GM12891 (cell line): ENCODE data around the gene SERF1A. TPM values are rescaled to one million over a fixed set of nuclear protein-coding genes. Genes with fewer than 3 reads are reported as not detected.
"Not testable (repeated sequence)": the region's sequence is repeated elsewhere in the genome, so short reads cannot be mapped to it uniquely, and the experiment has no call there.

Experiments
- DNase-seq: peaks from one replicate; pipeline ENCODE4 v3.0.0; 2011; ENCODE audit warnings: low spot score; ENCODE audit not compliant: insufficient read length
- FAIRE-seq: peaks from 2 replicates; lab custom pipeline; 2011; peaks lifted over from hg19 to GRCh38; lab: Jason Lieb, UNC
- polyA plus RNA-seq: library from polyadenylated mRNA; unstranded; fragments of >200 nt; gene quantifications from one replicate; pipeline ENCODE4 v1.2.1, GENCODE V29; 2012; ENCODE audit warnings: low read depth, missing spikeins, inconsistent platforms; ENCODE audit not compliant: missing spikeins

The SERF1A gene
- 4.3 TPM for polyA plus RNA-seq

DNA sequence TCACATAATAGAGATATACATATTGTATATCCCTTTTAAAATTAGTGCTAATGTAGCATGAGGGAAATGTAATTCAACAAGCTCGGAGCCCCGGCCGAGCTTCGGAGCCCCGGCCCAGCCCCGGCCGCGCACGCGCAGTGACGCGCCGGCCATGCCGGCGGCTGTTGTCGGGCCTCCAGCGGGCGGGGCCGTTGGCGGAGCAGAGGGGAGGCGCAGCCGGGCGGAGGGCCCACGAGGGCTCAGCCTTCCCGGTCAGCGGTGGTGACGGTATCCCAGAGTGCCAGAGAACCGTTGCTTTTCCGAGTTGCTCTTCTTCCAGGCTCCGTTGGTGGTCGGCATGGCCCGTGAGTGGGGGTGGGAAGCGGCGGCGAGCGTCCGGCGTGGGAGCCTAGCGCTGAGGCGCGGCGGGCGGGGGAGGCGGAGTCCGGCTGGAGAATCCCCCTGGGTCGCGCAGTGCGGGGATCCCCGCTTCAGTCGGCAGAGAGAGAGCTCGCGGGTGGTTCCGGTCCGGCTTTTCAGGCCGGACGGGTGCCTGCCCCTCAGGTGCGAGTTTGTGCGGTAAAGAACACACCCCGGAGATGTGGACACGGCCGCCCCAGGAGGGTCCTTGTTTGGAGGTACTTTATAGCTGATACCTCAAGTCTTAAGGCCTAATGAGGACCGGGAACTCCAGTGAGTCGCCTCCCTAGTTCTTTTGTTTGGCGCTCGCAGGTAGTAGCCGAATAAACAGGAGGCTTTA lies at the start of gene SERF1A:
TSS of gene SERF1A (plus strand) at position 137 of the 739 bp plus-strand sequence. CDS start at position 338, 201 bp downstream.
- not testable (repeated sequence) for DNase-seq
- peak; percentile 84 for FAIRE-seq

DNA sequence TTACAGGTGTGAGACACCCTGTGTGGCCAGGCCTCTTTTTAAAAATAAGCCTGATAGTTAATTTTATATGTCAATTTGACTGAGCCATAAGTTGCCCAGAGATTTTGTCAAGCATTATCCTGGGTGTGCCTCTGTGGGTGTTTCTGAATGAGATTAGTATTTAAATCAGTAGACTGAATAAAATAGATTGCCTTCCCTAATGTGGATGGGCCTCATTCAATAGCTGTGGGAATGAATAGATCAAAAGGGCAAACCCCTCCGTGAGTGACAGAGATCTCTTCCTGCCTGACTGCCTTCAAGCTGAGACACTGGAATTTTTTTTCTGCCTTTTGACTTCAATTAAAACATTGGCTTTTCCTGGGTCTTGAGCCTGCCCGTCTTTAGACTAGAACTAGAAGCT lies 33.7 kb upstream of the SERF1A start:
- FAIRE-seq, DNase-seq: not testable (repeated sequence)

DNA sequence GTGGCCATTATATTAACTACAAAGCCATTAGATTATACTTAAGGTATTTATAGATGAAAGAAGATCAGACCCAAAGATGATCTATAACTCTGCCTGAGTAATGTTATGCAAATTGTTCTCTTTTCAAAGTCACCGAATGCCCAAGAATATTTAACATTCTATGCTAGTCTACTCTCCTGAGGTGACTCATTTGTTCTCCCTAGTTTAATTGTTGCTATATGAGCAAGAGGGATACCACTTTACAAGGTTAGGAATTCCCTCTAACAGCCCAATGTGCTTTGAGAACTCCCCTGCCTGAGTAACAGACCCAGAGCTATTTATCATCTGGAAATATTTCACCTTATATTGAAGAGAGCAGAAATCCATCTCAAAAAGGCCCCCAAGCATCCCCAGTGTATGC lies 29.8 kb upstream of the SERF1A start:
- FAIRE-seq, DNase-seq: not testable (repeated sequence)

DNA sequence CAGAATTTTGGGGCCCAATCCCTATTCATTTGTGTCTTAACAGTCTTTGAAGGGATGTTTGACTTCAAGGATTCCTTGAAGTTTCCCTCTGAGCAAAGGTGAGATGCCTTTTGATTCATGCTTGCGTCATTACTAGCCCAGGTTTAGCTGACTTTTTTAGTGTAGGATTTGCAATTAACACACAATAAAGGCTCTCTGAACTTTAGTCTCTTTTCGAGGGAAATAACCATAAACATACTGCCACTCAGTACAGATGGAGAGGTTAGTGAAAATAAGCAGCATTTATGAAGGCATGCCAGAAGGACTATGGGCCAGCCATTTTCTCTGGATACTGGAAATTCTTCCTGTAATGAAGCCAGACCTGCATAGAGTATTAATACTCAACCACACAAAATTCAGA lies 4.4 kb upstream of the SERF1A start:
- DNase-seq, FAIRE-seq: not testable (repeated sequence)

DNA sequence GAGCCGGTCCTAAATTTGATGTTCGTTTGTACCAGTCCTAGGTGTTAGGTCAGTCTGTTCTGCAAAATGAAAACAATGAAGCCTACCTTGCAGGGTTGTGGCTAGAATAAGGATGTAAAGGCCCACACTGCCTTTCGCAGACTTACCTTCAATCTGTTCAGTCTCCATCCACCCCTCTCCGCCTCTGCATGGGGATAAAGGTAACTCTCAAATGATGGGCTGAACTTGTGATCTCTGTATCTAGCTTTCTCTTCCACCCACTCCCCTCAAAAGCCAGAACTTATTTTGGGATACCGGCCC lies 753 bp downstream of the SERF1A start:
- DNase-seq, result not testable (repeated sequence)
- peak; percentile 81 for FAIRE-seq

DNA sequence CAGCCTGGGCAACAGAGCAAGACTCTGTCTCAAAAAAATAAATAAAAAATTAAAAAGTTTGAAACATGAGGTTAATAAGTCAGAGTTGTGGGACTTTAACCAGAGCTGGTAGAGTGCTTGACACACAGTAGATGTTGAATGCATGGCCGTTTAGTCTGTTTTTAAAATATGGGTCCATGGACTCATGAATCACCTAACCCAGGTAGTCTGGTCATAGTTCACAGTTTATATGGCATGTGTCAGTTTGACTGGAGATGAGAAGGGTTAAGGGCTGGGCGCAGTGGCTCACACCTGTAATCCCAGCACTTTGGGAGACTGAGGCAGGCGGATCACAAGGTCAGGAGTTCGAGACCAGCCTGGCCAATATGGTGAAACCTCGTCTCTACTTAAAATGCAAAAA lies 6.2 kb downstream of the SERF1A start:
- DNase-seq, FAIRE-seq: not testable (repeated sequence)

DNA sequence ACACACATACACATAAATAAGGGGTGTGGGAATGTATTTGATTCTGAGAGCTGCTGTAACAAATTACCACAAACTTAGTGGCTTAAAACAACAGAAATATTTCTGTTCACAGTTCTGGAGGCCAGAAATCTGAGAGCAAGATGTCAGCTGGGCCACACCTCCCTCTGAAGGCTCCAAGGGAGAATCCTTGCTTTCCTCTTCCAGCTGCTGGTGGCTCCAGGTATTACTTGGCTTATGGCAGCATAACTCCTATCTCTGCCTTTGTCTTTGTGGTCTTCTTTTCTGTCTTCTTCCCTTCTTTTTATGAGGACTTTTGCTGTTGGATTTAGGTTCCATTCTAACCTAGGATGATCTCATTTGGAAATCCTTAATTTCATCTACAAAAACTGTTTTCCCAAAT lies 16.4 kb downstream of the SERF1A start:
- not testable (repeated sequence) for FAIRE-seq, DNase-seq

DNA sequence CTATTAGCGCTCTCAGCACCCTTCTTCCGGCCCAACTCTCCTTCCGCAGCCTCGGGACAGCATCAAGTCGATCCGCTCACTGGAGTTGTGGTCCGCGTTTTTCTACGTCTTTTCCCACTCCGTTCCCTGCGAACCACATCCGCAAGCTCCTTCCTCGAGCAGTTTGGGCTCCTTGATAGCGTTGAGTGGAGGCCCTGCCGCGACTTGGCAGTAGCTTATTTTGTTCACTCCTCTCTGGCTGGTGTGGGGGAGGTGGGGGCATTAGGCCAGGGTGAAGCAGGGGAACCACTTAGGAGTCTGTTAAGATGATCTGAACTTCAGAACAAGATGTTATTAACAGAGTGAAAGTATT lies 24.7 kb downstream of the SERF1A start:
- not testable (repeated sequence) for FAIRE-seq, DNase-seq

DNA sequence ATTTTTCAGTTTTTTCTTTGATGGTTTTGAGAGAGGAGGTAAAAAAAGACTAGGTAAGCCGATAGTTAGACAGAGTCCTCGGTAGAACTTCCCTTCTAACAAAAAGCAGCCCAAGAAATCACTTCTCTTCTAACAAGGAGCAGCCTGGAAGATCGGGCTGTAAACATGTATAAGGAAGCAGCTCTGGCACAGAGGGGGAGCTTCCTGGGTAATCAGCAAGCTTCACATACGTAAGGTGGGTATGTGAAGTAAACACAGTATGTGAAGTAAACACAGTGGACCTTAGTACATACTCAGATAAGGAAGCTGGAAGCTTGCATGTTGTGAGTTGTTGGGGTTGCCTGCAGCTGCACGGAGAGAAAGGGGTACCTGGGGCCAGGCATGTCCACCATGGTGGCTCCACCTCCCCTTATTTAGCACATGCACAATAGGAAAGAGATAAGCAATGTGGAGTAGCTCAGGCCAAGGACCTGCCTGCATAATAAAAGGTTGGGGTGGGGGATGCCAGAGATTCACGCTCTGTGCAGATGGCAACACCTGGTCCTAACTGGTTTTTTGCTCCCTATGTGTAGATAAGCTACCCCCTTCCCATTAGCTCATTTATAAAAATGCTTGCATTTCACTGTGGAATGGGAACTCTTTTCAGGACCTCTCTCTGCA lies 31.4 kb downstream of the SERF1A start:
- DNase-seq, FAIRE-seq: not testable (repeated sequence)

DNA sequence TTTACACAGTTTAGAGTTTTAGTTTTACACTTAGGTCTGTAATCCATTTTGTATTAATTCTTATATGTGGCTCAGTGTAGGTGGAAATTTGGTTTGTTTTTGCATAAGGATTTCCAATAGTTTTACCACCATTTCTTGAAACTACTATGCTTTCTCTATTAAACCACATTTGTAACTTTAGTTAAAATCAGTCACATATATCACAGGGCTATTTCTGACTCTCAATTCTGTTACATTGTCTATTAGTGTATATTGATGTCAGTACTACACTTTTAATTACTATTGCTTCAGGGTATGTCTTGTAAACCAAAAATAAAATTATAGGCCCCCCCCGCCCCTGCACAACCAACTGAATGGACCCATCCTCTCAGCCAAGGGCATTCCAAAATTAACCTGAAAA lies 32.1 kb downstream of the SERF1A start:
- not testable (repeated sequence) for DNase-seq, FAIRE-seq

DNA sequence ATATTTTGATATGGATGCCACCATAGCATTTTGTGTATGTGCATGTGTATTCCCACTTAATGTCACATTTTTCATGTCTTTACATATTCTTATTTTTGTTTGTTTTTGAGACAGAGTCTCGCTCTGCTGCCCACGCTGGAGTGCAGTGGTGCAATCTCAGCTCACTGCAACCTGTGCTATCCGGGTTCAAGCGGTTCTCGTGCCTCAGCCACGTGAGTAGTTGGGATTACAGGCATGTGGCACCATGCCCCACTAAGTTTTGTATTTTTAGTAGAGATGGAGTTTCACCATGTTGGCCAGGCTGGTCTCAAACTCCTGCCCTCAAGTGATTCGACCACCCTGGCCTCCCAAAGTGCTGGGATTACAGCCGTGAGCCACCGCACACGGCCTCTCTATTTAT lies 52.6 kb downstream of the SERF1A start:
- not testable (repeated sequence) for FAIRE-seq, DNase-seq
